Mucosa of stomach (tissue), 1 donor: ENCODE data around the gene CHST14.
"Not testable (repeated sequence)": the region's sequence is repeated elsewhere in the genome, so short reads cannot be mapped to it uniquely, and the experiment has no call there.

ENCODE experiments used
- H3K27me3 ChIP-seq: one replicate; pipeline ENCODE4 v1.7.0; 2013; ENCODE audit warnings: mild to moderate bottlenecking, low read length; ENCODE audit not compliant: control insufficient read depth, insufficient read depth
- H3K36me3 ChIP-seq: one replicate; pipeline ENCODE4 v1.7.0; 2013; ENCODE audit warnings: low read length; ENCODE audit not compliant: control insufficient read depth, insufficient read depth
- H3K4me1 ChIP-seq: one replicate; pipeline ENCODE4 v1.7.0; 2013; ENCODE audit warnings: mild to moderate bottlenecking, low read length; ENCODE audit not compliant: control insufficient read depth, insufficient read depth
- H3K4me3 ChIP-seq: one replicate; pipeline ENCODE4 v1.7.0; 2013; ENCODE audit warnings: low read length
- H3K9ac ChIP-seq: one replicate; pipeline ENCODE4 v1.7.0; 2013; ENCODE audit warnings: mild to moderate bottlenecking, low read length, moderate library complexity
- H3K9me3 ChIP-seq: one replicate; pipeline ENCODE4 v1.7.0; 2013; ENCODE audit warnings: mild to moderate bottlenecking, low read length, moderate library complexity; ENCODE audit not compliant: control insufficient read depth
- donor health status: Pancreatic carcinoma.

CHST14 gene

GRCh38 chr15:40443846-40444245 lies 26.9 kb upstream of the CHST14 start:
- H3K27me3 ChIP-seq: peaks cover 9% of the 10 kb centered on the region
- H3K4me1 ChIP-seq: peaks cover 26% of the 10 kb centered on the region
- H3K9me3 ChIP-seq: no peaks in the 10 kb centered on the region
- H3K4me3 ChIP-seq: no peak overlapping the region
- H3K36me3 ChIP-seq: no peaks in the 10 kb centered on the region
- no peak overlapping the region for H3K9ac ChIP-seq

DNA sequence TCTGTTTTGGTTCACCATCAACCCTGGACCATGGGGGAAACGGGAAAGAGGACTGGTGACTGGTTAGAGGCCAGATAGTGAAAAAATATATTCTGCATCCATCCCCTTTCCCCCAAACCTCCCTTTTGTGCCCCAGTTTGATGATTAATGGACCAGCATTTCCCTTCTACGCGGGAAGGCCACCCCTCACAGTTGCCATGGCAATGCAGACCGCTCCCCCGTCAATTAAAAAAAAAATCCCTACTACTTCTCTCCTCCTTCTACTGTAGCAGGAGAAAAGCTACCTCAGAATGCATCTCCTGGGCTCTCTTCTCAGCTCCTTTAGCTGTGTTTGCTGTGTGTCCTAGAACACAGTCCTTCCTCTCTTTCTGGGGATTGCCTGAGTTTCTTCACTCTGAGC lies 26.0 kb upstream of the CHST14 start:
- Histone ChIP-seq H3K27me3 (peaks cover 6% of the 10 kb centered on the region), H3K9ac (no peak overlapping the region), H3K9me3 (no peaks in the 10 kb centered on the region), H3K4me3 (no peak overlapping the region), H3K36me3 (no peaks in the 10 kb centered on the region), H3K4me1 (peaks cover 19% of the 10 kb centered on the region)

GRCh38 chr15:40445421-40445922 lies 25.3 kb upstream of the CHST14 start:
- H3K27me3 ChIP-seq: no peaks in the 10 kb centered on the region
- H3K4me1 ChIP-seq: peaks cover 13% of the 10 kb centered on the region
- H3K9ac ChIP-seq: no peak overlapping the region
- H3K4me3 ChIP-seq: no peak overlapping the region
- no peaks in the 10 kb centered on the region for H3K36me3 ChIP-seq
- H3K9me3 ChIP-seq: no peaks in the 10 kb centered on the region

GRCh38 chr15:40446144-40446543 lies 24.6 kb upstream of the CHST14 start:
- Histone ChIP-seq H3K4me3 (no peak overlapping the region), H3K9me3 (no peaks in the 10 kb centered on the region), H3K9ac (no peak overlapping the region), H3K36me3 (no peaks in the 10 kb centered on the region), H3K27me3 (no peaks in the 10 kb centered on the region), H3K4me1 (peaks cover 13% of the 10 kb centered on the region)

DNA sequence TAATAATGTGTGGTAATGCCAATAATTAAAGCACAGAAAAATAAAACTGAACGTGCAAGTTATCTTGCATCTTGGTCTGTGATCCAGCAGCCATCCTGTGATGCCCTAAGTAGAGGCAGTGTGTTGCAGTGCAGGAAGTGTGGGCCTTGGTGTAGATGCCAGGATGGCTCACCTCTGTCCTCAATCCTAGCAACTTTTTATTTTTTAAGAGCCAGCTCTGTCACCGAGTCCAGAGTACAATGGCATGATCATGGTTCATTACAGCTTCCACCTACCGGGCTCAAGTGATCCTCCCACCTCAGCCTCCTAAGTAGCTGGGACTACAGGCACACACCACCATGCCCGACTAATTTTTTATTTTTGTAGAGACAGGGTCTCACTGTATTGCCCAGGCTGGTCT lies 22.4 kb upstream of the CHST14 start:
- H3K36me3 ChIP-seq: no peaks in the 10 kb centered on the region
- no peak overlapping the region for H3K4me3 ChIP-seq
- H3K9ac ChIP-seq: no peak overlapping the region
- no peaks in the 10 kb centered on the region for H3K27me3 ChIP-seq
- peaks cover 6% of the 10 kb centered on the region for H3K4me1 ChIP-seq
- no peaks in the 10 kb centered on the region for H3K9me3 ChIP-seq

GRCh38 chr15:40449275-40449674 lies 21.5 kb upstream of the CHST14 start:
- Histone ChIP-seq H3K4me1 (peaks cover 12% of the 10 kb centered on the region), H3K9me3 (no peaks in the 10 kb centered on the region), H3K27me3 (no peaks in the 10 kb centered on the region)

DNA sequence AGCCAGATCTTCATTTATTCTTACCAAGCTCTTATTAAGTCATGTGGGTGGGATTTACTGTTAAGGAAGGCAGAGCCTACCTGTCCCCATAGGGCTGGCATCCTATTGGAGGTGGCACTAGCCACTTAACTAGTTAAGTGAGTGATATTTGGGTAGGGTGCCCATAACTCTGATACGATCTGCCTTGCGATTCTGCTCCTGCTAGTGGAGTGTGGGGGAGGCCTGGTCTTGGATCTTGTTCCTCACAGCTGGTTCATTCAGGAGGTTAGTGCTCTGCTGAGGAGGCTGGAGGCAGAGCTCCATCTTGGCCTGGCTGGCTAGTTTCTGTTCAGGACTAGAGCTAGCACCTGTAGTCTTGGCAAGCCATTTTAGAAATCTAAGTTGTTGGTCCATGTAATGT lies 20.7 kb upstream of the CHST14 start:
- Histone ChIP-seq H3K36me3 (no peaks in the 10 kb centered on the region), H3K9ac (no peak overlapping the region), H3K9me3 (no peaks in the 10 kb centered on the region), H3K4me1 (peaks cover 20% of the 10 kb centered on the region), H3K27me3 (no peaks in the 10 kb centered on the region), H3K4me3 (no peak overlapping the region)

More at GRCh38 chr15:40449275-40449674, 21.5 kb upstream of the CHST14 start:
- Histone ChIP-seq H3K36me3 (no peaks in the 10 kb centered on the region), H3K4me3 (no peak overlapping the region), H3K9ac (no peak overlapping the region)

DNA sequence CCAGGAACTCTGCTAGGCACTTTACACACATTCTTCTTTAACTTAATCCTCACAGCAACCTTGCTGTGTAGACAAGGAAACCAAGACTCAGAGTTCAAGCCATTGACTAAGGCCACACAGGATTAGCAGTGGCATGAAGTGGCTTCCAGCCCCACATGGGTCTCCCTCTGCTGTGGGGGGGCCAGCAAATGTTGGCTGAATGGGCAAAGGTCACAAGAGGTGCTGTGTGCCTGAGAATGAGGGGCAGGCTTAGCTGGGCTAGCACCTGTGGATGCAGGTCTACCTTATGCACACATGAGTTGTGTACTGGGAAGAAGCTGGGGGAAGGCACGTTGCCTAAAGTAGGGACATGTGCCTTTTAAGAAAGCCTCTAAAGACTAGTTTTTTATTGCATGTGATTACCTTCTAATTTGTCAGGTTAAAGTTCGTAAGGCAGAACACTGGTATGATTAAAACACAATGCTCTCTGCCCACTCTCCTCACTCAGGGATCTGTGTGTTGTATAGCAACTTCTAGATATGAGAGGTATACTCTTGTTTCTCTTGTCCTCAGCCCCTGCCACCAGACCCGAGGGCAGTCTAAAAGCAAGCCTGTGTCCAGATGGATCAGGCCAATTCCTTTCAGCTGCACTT lies 19.1 kb upstream of the CHST14 start:
- no peak overlapping the region for H3K9ac ChIP-seq
- peaks cover 29% of the 10 kb centered on the region for H3K4me1 ChIP-seq

DNA sequence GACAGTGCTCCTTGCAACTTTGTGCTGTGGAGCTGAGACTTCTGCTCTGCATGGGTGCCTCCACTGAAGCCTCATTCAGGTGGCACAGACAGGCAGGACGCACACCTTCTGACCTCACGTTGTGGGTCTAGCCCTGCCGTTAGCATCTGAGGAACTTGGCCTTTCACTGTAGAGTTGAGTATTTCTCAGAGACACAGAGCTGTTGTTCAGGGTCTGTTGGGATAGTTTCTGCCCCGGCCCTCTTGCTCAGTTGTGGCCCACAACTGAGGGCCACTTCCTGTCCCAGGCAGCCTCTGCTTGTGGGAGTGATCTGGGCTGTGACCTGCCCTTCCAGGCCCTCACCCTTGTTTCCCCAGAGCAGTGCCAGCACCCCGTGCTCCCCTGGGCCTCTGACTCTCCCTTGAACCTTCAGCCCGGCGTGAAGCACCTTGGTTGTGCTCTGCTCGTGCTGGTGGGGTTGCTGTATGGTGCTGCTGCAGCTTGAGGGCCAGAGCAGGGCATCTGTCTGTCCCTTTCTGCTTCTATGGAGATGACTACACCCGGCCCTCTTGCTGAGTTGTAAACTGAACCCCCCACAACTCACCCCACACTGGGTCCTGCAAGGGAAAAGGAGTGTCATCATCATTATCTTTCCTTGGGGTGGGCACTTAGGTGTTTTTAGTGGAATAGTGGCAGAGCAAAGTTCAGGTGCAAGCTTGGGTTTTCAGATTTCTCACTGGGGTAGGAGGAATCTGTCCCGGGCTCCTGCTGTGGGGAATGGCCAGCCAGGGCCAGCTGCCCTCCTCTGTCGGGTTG lies 18.3 kb upstream of the CHST14 start:
- Histone ChIP-seq H3K36me3 (no peaks in the 10 kb centered on the region), H3K4me3 (no peak overlapping the region), H3K9me3 (no peaks in the 10 kb centered on the region), H3K4me1 (peaks cover 31% of the 10 kb centered on the region), H3K9ac (no peak overlapping the region), H3K27me3 (no peaks in the 10 kb centered on the region)

More for the DNA sequence above, 19.1 kb upstream of the CHST14 start:
- H3K36me3 ChIP-seq: no peaks in the 10 kb centered on the region
- H3K9me3 ChIP-seq: no peaks in the 10 kb centered on the region
- H3K4me3 ChIP-seq: no peak overlapping the region
- no peaks in the 10 kb centered on the region for H3K27me3 ChIP-seq

DNA sequence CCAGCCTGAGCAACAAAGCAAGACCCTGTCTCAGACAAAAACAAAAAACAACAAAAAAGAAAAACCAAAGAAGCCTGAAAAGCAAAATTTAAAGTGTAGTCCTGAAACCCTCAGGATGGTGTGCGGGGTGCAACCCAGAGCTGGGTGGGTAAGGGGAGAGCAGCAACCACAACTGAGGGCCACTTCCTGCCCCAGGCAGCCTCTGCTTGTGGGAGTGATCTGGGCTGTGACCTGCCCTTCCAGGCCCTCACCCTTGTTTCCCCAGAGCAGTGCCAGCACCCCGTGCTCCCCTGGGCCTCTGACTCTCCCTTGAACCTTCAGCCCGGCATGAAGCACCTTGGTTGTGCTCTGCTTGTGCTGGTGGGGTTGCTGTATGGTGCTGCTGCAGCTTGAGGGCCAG lies 16.8 kb upstream of the CHST14 start:
- H3K9me3 ChIP-seq, H3K36me3 ChIP-seq, H3K4me3 ChIP-seq, H3K9ac ChIP-seq, H3K27me3 ChIP-seq: not testable (repeated sequence)
- H3K4me1 ChIP-seq: peaks cover 31% of the 10 kb centered on the region

- Histone ChIP-seq H3K27me3 (no peaks in the 10 kb centered on the region), H3K9ac (no peak overlapping the region), H3K4me1 (peaks cover 31% of the 10 kb centered on the region)
These were observed 15.8 kb upstream of the CHST14 start for GRCh38 chr15:40454904-40455391.

GRCh38 chr15:40456299-40456712 lies 14.5 kb upstream of the CHST14 start:
- Histone ChIP-seq H3K4me3 (no peak overlapping the region), H3K36me3 (no peaks in the 10 kb centered on the region), H3K9me3 (no peaks in the 10 kb centered on the region), H3K9ac (no peak overlapping the region), H3K4me1 (peaks cover 31% of the 10 kb centered on the region), H3K27me3 (no peaks in the 10 kb centered on the region)

More at GRCh38 chr15:40454904-40455391, 15.8 kb upstream of the CHST14 start:
- Histone ChIP-seq H3K9me3 (no peaks in the 10 kb centered on the region), H3K36me3 (no peaks in the 10 kb centered on the region), H3K4me3 (no peak overlapping the region)
